ENCODE results near the gene GPR45.

DNA sequence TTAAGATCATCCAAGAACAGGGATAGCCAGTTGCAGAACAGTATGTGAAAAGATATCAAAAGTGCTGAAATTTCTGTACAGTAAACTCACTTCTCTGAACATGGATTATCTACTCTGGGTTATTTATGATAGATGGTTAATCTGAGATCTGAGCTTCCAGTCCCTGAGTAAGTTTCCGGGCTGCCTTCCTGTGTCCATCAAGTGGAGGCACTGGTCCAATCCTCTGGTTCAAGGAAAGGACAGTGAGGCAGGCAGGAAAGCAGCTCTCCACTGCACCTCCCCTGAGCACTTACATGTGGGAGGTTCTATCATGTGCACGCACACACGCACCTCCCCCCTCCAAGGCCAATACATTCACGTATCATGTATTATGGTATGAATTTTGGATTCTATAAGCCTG is 32.5 kb downstream of the GPR45 start:
- TF ChIP-seq, protein P1, sequence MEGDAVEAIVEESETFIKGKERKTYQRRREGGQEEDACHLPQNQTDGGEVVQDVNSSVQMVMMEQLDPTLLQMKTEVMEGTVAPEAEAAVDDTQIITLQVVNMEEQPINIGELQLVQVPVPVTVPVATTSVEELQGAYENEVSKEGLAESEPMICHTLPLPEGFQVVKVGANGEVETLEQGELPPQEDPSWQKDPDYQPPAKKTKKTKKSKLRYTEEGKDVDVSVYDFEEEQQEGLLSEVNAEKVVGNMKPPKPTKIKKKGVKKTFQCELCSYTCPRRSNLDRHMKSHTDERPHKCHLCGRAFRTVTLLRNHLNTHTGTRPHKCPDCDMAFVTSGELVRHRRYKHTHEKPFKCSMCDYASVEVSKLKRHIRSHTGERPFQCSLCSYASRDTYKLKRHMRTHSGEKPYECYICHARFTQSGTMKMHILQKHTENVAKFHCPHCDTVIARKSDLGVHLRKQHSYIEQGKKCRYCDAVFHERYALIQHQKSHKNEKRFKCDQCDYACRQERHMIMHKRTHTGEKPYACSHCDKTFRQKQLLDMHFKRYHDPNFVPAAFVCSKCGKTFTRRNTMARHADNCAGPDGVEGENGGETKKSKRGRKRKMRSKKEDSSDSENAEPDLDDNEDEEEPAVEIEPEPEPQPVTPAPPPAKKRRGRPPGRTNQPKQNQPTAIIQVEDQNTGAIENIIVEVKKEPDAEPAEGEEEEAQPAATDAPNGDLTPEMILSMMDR (IDR thresholded peaks at IDR 0.05), result no peak
- no peak for TF ChIP-seq POLR2A (IDR thresholded peaks at IDR 0.05)
